ENCODE results near the gene AKAP8.

DNA sequence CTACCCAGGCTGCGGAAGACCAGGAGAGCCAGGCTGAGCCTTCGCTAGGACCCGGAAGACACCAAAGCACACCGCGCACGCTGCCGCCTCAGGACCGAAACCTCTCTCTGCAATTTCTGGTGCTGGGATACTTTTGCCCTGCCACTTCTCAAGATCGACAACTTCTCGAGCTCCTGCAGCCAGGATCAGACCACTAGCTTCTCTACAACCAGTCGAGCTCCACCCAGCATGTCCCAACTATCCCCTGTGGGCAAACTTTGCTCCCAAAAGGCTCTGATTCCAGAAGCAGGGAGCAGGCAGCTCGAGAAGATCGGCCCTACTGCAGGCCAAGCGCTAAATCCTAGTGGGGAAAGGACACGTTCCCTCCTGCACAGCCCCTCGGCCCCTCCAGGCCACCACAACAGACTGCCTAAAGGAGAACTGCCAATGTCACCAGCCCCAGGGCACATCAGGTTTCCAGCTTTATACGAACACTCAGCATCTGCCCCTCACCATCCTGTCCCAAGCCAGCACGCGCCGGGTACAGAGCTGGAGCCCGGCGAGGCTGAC, 979 bp downstream of the AKAP8 start:
- TF ChIP-seq, protein P1, sequence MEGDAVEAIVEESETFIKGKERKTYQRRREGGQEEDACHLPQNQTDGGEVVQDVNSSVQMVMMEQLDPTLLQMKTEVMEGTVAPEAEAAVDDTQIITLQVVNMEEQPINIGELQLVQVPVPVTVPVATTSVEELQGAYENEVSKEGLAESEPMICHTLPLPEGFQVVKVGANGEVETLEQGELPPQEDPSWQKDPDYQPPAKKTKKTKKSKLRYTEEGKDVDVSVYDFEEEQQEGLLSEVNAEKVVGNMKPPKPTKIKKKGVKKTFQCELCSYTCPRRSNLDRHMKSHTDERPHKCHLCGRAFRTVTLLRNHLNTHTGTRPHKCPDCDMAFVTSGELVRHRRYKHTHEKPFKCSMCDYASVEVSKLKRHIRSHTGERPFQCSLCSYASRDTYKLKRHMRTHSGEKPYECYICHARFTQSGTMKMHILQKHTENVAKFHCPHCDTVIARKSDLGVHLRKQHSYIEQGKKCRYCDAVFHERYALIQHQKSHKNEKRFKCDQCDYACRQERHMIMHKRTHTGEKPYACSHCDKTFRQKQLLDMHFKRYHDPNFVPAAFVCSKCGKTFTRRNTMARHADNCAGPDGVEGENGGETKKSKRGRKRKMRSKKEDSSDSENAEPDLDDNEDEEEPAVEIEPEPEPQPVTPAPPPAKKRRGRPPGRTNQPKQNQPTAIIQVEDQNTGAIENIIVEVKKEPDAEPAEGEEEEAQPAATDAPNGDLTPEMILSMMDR (IDR thresholded peaks at IDR 0.05; ENCODE audit: poor library complexity, severe bottlenecking): no peak
- no peak for TF ChIP-seq EP300 (conservative IDR thresholded peaks at IDR 0.05; ENCODE audit: poor library complexity, severe bottlenecking)
- TF ChIP-seq TAF1 (IDR thresholded peaks at IDR 0.05; ENCODE audit: low read depth): no peak

All from neural cell (in vitro differentiated cells).